Liver (tissue), 2 donors: ENCODE data around the gene PHB1.

ENCODE experiments used
- JUND ChIP-seq, 2 donors: IDR thresholded peaks; 2 replicates each; pipeline ENCODE4 v1.6.1; 2016; ENCODE audit warnings: antibody characterized with exemption in 2 of 2
- SP1 ChIP-seq: IDR thresholded peaks from 2 replicates; pipeline ENCODE4 v1.6.1; 2018; ENCODE audit warnings: antibody characterized with exemption, mild to moderate bottlenecking
- donor health status: healthy.

DNA sequence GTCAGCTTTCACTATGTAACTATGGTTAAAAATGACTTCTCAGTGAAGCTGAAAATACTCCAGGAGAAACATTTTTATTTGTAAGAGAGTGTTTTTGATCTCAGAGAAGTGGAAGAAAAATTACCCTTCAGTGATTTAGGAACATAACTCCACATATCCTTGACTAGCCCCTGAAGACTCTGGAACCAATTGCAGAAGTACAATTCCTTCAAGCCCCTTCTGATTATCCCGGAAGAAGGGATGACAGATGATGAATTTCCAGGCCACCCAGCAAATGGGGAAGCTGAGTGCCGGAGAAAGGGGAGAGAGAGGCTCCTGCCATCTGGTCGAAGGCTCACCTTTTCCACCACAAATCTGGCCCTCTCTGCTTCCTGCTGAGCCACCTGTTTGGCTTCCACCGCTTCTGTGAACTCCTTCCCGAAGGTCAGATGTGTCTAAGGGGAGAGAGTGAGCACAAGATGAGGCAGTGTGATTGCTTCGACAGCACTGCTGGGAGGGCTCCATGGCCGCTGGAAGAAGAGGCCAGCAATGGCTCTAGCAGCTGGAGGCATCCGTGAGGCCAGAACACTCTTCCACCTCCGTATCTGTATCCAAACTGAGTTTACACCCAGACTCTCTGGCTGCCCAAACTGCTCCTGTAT is 8.1 kb downstream of the PHB1 start:
- TF ChIP-seq JUND (IDR thresholded peaks at IDR 0.05) (no peak), SP1 (no peak)
